H1 (cell line): ENCODE data around the gene KIAA1328. TPM values are rescaled to one million over a fixed set of nuclear protein-coding genes. Genes with fewer than 3 reads are reported as not detected.

Experiments used
- CTCF ChIA-PET: fragments of 300-600 bp; sonication (Branson Sonifier 250); formaldehyde crosslinking; loops from one replicate; lab custom pipeline; 2021; ENCODE audit not compliant: partially characterized antibody; lab: Charles Lee
- POLR2A ChIA-PET: fragments of 300-600 bp; sonication (Branson Sonifier 250); formaldehyde crosslinking; loops from one replicate; lab custom pipeline; 2021; ENCODE audit warnings: inconsistent platforms; ENCODE audit not compliant: partially characterized antibody; lab: Charles Lee
- DNase-seq, 2 experiments: peaks; one replicate each; pipeline versions ENCODE4 v3.0.0 to v3.0.0-alpha.2; 2010 to 2022; ENCODE audit warnings: low spot score in 2 of 2, low read depth in 1 of 2, mixed read lengths in 1 of 2
- FAIRE-seq: peaks from 2 replicates; lab custom pipeline; 2011; peaks lifted over from hg19 to GRCh38; lab: Jason Lieb, UNC
- H2AFZ ChIP-seq: 2 replicates; pipeline ENCODE4 v1.8.1; 2012; ENCODE audit warnings: low read length, inconsistent platforms
- H2AK5ac ChIP-seq: 2 replicates; pipeline ENCODE4 v1.6.1; 2013; ENCODE audit warnings: low read depth, low read length
- H2BK120ac ChIP-seq: replicated peaks from 2 replicates; pipeline ENCODE3; 2013; ENCODE audit warnings: low read depth, low read length, inconsistent platforms
- H2BK12ac ChIP-seq: 2 replicates; pipeline ENCODE4 v1.6.1; 2013; ENCODE audit warnings: low read depth, low read length
- H2BK15ac ChIP-seq: 2 replicates; pipeline ENCODE4 v1.6.1; 2013; ENCODE audit warnings: low read length
- H2BK20ac ChIP-seq: 2 replicates; pipeline ENCODE4 v1.6.1; 2013; ENCODE audit warnings: low read length
- H2BK5ac ChIP-seq: 2 replicates; pipeline ENCODE4 v1.6.1; 2013; ENCODE audit warnings: low read depth, low read length
- H3K14ac ChIP-seq: 2 replicates; pipeline ENCODE4 v1.6.1; 2013; ENCODE audit warnings: inconsistent platforms; ENCODE audit not compliant: insufficient read length
- H3K18ac ChIP-seq: 2 replicates; pipeline ENCODE4 v1.6.1; 2013; ENCODE audit warnings: low read length; ENCODE audit errors: extremely low read depth
- H3K23ac ChIP-seq: 2 replicates; pipeline ENCODE4 v1.6.1; 2013; ENCODE audit warnings: inconsistent platforms; ENCODE audit not compliant: insufficient read length
- H3K23me2 ChIP-seq: 2 replicates; pipeline ENCODE4 v1.6.1; 2013; ENCODE audit warnings: low read depth, low read length
- H3K27ac ChIP-seq: 2 replicates; pipeline ENCODE4 v1.6.1; 2011; ENCODE audit warnings: low read depth, low read length, inconsistent platforms
- H3K27me3 ChIP-seq, 4 experiments: replicated peaks in 1 of 4; 1 replicate in 1 of 4; 2 replicates in 3 of 4; pipeline versions ENCODE4 v1.6.1 to v1.8.1; 2011 to 2013; ENCODE audit warnings: low read length in 3 of 4, mild to moderate bottlenecking in 3 of 4, inconsistent platforms in 2 of 4, mixed read lengths in 2 of 4, moderate library complexity in 1 of 4; ENCODE audit not compliant: control insufficient read depth in 3 of 4, insufficient read depth in 3 of 4; ENCODE audit errors: extremely low read depth in 1 of 4
- H3K36me3 ChIP-seq, 4 experiments: 2 replicates each; pipeline versions ENCODE4 v1.6.1 to v1.8.1; 2011 to 2013; ENCODE audit warnings: mild to moderate bottlenecking in 4 of 4, low read length in 3 of 4, moderate library complexity in 2 of 4, control low read depth in 1 of 4, inconsistent platforms in 1 of 4; ENCODE audit not compliant: insufficient read depth in 4 of 4, control insufficient read depth in 2 of 4
- H3K4ac ChIP-seq: replicated peaks from 2 replicates; pipeline ENCODE3; 2013; ENCODE audit warnings: low read length, low read depth, mixed read lengths, inconsistent platforms; ENCODE audit not compliant: insufficient read length
- H3K4me1 ChIP-seq, 4 experiments: replicated peaks in 1 of 4; 1 replicate in 1 of 4; 2 replicates in 3 of 4; pipeline versions ENCODE4 v1.6.1 to v1.8.1; 2011 to 2013; ENCODE audit warnings: low read length in 3 of 4, inconsistent platforms in 2 of 4, mixed read lengths in 1 of 4; ENCODE audit not compliant: insufficient read depth in 4 of 4, control insufficient read depth in 3 of 4
- H3K4me2 ChIP-seq, 2 experiments: 2 replicates each; pipeline versions ENCODE4 v1.6.1 to v1.8.1; 2011 to 2013; ENCODE audit warnings: low read depth in 2 of 2, low read length in 2 of 2, control low read depth in 1 of 2, inconsistent platforms in 1 of 2, mild to moderate bottlenecking in 1 of 2; ENCODE audit not compliant: insufficient read depth in 1 of 2
- H3K4me3 ChIP-seq, 4 experiments: fragments of 200-600, 300-600 bp in 1 of 4; sonication (generic), shearing (Covaris generic), sonication (Bioruptor Twin) in 1 of 4; 2 replicates each; pipeline versions ENCODE4 v1.5.1 to v1.8.1; 2011 to 2016; ENCODE audit warnings: low read length in 4 of 4, low read depth in 3 of 4, control low read depth in 2 of 4, inconsistent platforms in 2 of 4, mild to moderate bottlenecking in 2 of 4, mixed read lengths in 1 of 4, moderate library complexity in 1 of 4; ENCODE audit not compliant: insufficient read depth in 2 of 4; ENCODE audit errors: extremely low read depth in 1 of 4
- H3K56ac ChIP-seq: replicated peaks from 2 replicates; pipeline ENCODE3; 2013; ENCODE audit warnings: low read depth, mild to moderate bottlenecking, mixed read lengths, low read length, inconsistent platforms; ENCODE audit not compliant: insufficient read length
- H3K79me1 ChIP-seq: 2 replicates; pipeline ENCODE4 v1.6.1; 2013; ENCODE audit warnings: low read depth, low read length, control low read depth
- H3K79me2 ChIP-seq, 2 experiments: 2 replicates each; pipeline versions ENCODE4 v1.6.1 to v1.8.1; 2012 to 2013; ENCODE audit warnings: low read length in 2 of 2, mild to moderate bottlenecking in 2 of 2, inconsistent platforms in 1 of 2; ENCODE audit not compliant: insufficient read depth in 2 of 2, control insufficient read depth in 1 of 2
- H3K9ac ChIP-seq, 4 experiments: replicated peaks in 1 of 4; 1 replicate in 1 of 4; 2 replicates in 3 of 4; pipeline versions ENCODE4 v1.6.1 to v1.8.1; 2011 to 2013; ENCODE audit warnings: low read depth in 3 of 4, low read length in 3 of 4, control low read depth in 2 of 4, mild to moderate bottlenecking in 2 of 4, moderate library complexity in 2 of 4, inconsistent platforms in 1 of 4; ENCODE audit errors: extremely low read depth in 1 of 4
- H3K9me3 ChIP-seq, 2 experiments: 2 replicates each; pipeline versions ENCODE4 v1.6.1 to v1.8.1; 2012 to 2013; ENCODE audit warnings: mild to moderate bottlenecking in 2 of 2, moderate library complexity in 2 of 2, control low read depth in 1 of 2, inconsistent platforms in 1 of 2, low read depth in 1 of 2, low read length in 1 of 2, mixed read lengths in 1 of 2; ENCODE audit not compliant: insufficient read depth in 2 of 2
- H4K20me1 ChIP-seq, 2 experiments: replicated peaks in 1 of 2; 2 replicates each; pipeline versions ENCODE3 to v1.8.1; 2011 to 2013; ENCODE audit warnings: inconsistent platforms in 2 of 2, low read length in 2 of 2, mild to moderate bottlenecking in 1 of 2; ENCODE audit not compliant: insufficient read depth in 2 of 2, control insufficient read depth in 1 of 2
- H4K5ac ChIP-seq: 2 replicates; pipeline ENCODE4 v1.6.1; 2013; ENCODE audit warnings: low read length, low read depth, mixed read lengths, inconsistent platforms; ENCODE audit not compliant: insufficient read length
- H4K8ac ChIP-seq: 2 replicates; pipeline ENCODE4 v1.8.0; 2013; ENCODE audit warnings: mild to moderate bottlenecking, moderate library complexity, low read length, inconsistent platforms; ENCODE audit not compliant: insufficient read depth; ENCODE audit errors: extremely low read depth
- H4K91ac ChIP-seq: replicated peaks from 2 replicates; pipeline ENCODE3; 2013; ENCODE audit warnings: low read length, mixed read lengths, inconsistent platforms; ENCODE audit not compliant: insufficient read length
- CBX8 ChIP-seq: fragments of 300-800, 300-1000 bp; sonication (generic); IDR thresholded peaks from 2 replicates; pipeline ENCODE4 v1.7.1; 2016; ENCODE audit warnings: low read depth, low read length, borderline replicate concordance
- CHD1 ChIP-seq: IDR thresholded peaks from 2 replicates; pipeline ENCODE4 v1.6.1; 2012; ENCODE audit warnings: low read depth, low read length, improper control_type of control experiment
- WGBS, 2 experiments: shearing (Covaris generic) in 1 of 2; methylation state at CpG; one replicate each; pipeline versions ENCODE4 v1.1.6 to v1.1.7; 2013 to 2015; ENCODE audit warnings: low lambda C conversion rate in 2 of 2, mixed read lengths in 2 of 2, inconsistent platforms in 1 of 2, low coverage in 1 of 2, missing lambda C conversion rate in 1 of 2; ENCODE audit not compliant: insufficient replicate concordance in 2 of 2, insufficient coverage in 1 of 2, insufficient read length in 1 of 2; ENCODE audit errors: extremely low coverage in 1 of 2, missing lambda C conversion rate in 1 of 2; 5-methylcytosine and 5-hydroxymethylcytosine counted together
- polyA plus RNA-seq, 7 experiments: library from polyadenylated mRNA; depleted of rRNA in 3 of 7; stranded (reverse) in 5 of 7; unstranded in 2 of 7; fragments of >200 nt in 5 of 7; fragments of 200-250 nt in 2 of 7; gene quantifications; 1 replicate in 5 of 7; 2 replicates in 1 of 7; 4 replicates in 1 of 7; pipeline versions ENCODE4 v1.2.1 to v1.2.3, GENCODE V29; 2011 to 2013; ENCODE audit warnings: missing spikeins in 2 of 7, mixed read lengths in 2 of 7
- total RNA-seq: library from RNA; stranded (reverse); fragmentation: NEBNext Ultra II Directional; extraction: Animal tissue kit (Norgen Biotek cat#: 25700); gene quantifications from 2 replicates; pipeline ENCODE4 v1.2.1, GENCODE V29; 2021

KIAA1328 gene
- total and polyA plus RNA-seq, 2 of the 8 experiments (the other 6 are each of a cell fraction or from before 2014, with no cell fraction given), result 2.6 to 5.7 TPM

GRCh38 chr18:36821681-36822080 lies 7.2 kb upstream of the KIAA1328 start:
- Histone ChIP-seq H2BK5ac (no peak overlapping the region), H4K8ac (no peak overlapping the region), H2AK5ac (no peak overlapping the region), H3K23ac (no peak overlapping the region), H3K9ac (no peak overlapping the region), H4K5ac (no peak overlapping the region), H3K4me2 (no peak overlapping the region), H2BK120ac (no peak overlapping the region), H3K9me3 (no peaks in the 10 kb centered on the region), H3K4ac (no peak overlapping the region), H3K79me2 (peaks cover 0 to 3% of the 10 kb centered on the region in 2 experiments; a peak in 1 of 4 replicates), H3K4me1 (no peaks in the 10 kb centered on the region), H3K27ac (no peak overlapping the region), H3K23me2 (no peaks in the 10 kb centered on the region), H3K56ac (no peak overlapping the region), H3K36me3 (peaks cover 6 to 22% (median 17%) of the 10 kb centered on the region in 4 experiments; a peak in 6 of 8 replicates), H2AFZ (no peak overlapping the region), H3K27me3 (no peaks in the 10 kb centered on the region), H3K4me3 (no peak overlapping the region), H4K20me1 (no peaks in the 10 kb centered on the region), H2BK20ac (no peak overlapping the region), H3K18ac (no peak overlapping the region), H2BK12ac (no peak overlapping the region), H4K91ac (no peak overlapping the region), H2BK15ac (no peak overlapping the region), H3K14ac (no peak overlapping the region), H3K79me1 (peaks cover 2% of the 10 kb centered on the region; the same call in 1 of the 2 replicates)
- 90% methylated on average over 4 of the region's 4 CpGs; no CpG with 5 or more reads in 1 of the 2 experiments for WGBS, 2 experiments
- POLR2A ChIA-PET, result no interaction called here
- CTCF ChIA-PET, result interaction anchor here (2.5 to 2.6 kb wide), 2 partner anchors 10 to 13 kb away, joined by 9 to 17 read pairs; no protein-coding TSS in a partner anchor
- FAIRE-seq (no peak), DNase-seq (no peak)
- TF ChIP-seq CHD1 (no peak), CBX8 (no peak)
